ENCODE data around the gene MYO18A. TPM values are rescaled to one million over a fixed set of nuclear protein-coding genes. Genes with fewer than 3 reads are reported as not detected.
"Not testable (repeated sequence)": the region's sequence is repeated elsewhere in the genome, so short reads cannot be mapped to it uniquely, and the experiment has no call there.

Gene MYO18A
- 100 to 1,000 TPM; 104 to 359 (median 188) TPM for total RNA-seq

- H3K27ac ChIP-seq, result peak within 1 kb of the TSS; percentile 75 to 93 (median 86)
- DNase-seq, result peak; percentile 69 to 90 (median 90)
- peaks cover 0 to 28% (median 10%) of the 10 kb centered on the region in 4 donors for H3K4me1 ChIP-seq
- H3K36me3 ChIP-seq, result no peaks in the 10 kb centered on the region
- no peaks in the 10 kb centered on the region for H3K27me3 ChIP-seq
- H3K9me3 ChIP-seq, result no peaks in the 10 kb centered on the region
- H3K4me3 ChIP-seq, result peak within 1 kb of the TSS; percentile 49 to 89 (median 72)
- TF ChIP-seq POLR2A (IDR thresholded peaks at IDR 0.05) (peak; percentile 19 to 23), CTCF (IDR thresholded peaks at IDR 0.05) (peak; percentile 88 to 99 (median 96))
These were observed at the start of gene MYO18A for GRCh38 chr17:29180034-29180787. MYO18A (minus strand) TSS chr17:29180398; CDS start chr17:29166940, 13,458 bp downstream.

GRCh38 chr17:29225396-29225795, 45.2 kb upstream of the MYO18A start:
- Histone ChIP-seq H3K27me3 (no peaks in the 10 kb centered on the region), H3K4me3 (no peak overlapping the region), H3K9me3 (no peaks in the 10 kb centered on the region), H3K36me3 (no peaks in the 10 kb centered on the region), H3K27ac (no peak overlapping the region), H3K4me1 (no peaks in the 10 kb centered on the region)
- TF ChIP-seq POLR2A (IDR thresholded peaks at IDR 0.05) (no peak), CTCF (IDR thresholded peaks at IDR 0.05) (no peak)
- DNase-seq, result no peak

DNA sequence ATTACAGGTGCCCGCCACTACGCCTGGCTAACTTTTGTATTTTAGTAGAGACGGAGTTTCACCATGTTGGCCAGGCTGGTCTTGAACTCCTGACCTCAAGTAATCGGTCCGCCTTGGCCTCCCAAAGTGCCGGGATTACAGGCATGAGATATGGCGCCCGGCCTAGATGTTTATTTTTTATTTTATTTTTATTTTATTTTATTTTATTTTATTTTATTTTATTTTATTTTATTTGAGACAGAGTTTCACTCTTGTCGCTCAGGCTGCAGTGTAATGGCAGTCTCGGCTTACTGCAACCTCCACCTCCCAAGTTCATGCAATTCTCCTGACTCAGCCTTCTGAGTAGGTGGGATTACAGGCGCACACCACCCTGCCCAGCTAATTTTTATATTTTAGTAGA, 41.1 kb upstream of the MYO18A start:
- not testable (repeated sequence) for DNase-seq, H3K4me1 ChIP-seq, H3K36me3 ChIP-seq, H3K4me3 ChIP-seq, H3K27ac ChIP-seq, H3K27me3 ChIP-seq, H3K9me3 ChIP-seq

DNA sequence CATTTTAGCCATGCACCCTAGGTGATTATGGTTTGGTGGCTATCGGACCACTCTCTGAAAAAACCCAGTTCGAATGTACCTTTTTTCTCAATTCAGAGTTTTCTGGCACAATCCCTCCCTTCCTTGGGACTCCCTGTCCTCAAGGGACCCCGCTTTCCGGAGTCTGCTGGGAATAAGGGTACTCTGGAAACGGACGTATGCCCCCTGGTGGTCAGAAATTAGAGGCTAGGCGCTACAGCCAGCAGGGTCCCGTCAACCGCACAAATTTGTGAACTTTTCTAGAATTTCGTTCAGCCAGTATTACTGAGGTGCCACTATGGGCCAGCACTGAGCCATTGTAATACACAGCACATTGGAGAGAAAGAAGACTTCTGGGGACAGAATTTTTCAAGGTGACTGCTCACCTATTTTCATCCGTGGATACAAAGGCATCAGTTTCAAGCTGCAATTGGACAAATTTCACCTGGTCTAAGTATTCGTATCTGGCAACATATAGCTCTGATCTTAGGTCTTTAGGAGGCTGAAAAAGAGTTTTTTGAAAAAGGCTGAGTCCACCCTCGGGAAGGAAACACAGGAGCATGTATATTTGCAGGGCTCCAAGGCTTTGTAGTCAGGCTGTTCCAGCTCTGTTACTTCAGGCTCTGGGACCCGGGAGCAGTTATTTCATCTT, 39.3 kb upstream of the MYO18A start:
- Histone ChIP-seq H3K27ac (no peak overlapping the region), H3K4me1 (peaks cover 0 to 6% (median 0%) of the 10 kb centered on the region in 4 donors), H3K36me3 (no peaks in the 10 kb centered on the region), H3K4me3 (no peak overlapping the region), H3K27me3 (no peaks in the 10 kb centered on the region), H3K9me3 (no peaks in the 10 kb centered on the region)
- no peak for TF ChIP-seq POLR2A (IDR thresholded peaks at IDR 0.05)
- peak; percentile 73 to 97 (median 84) for TF ChIP-seq CTCF (IDR thresholded peaks at IDR 0.05)
- peak; percentile 69 to 91 (median 70) for DNase-seq

- Histone ChIP-seq H3K27me3 (no peaks in the 10 kb centered on the region), H3K4me3 (no peak overlapping the region), H3K4me1 (peaks cover 0 to 6% (median 0%) of the 10 kb centered on the region in 4 donors), H3K27ac (no peak overlapping the region), H3K36me3 (no peaks in the 10 kb centered on the region), H3K9me3 (no peaks in the 10 kb centered on the region)
- DNase-seq, result no peak
- no peak for TF ChIP-seq POLR2A (IDR thresholded peaks at IDR 0.05)
- TF ChIP-seq CTCF (IDR thresholded peaks at IDR 0.05), result no peak
These were observed 36.7 kb upstream of the MYO18A start for GRCh38 chr17:29216856-29217255.

GRCh38 chr17:29216181-29216580, 36.0 kb upstream of the MYO18A start:
- no peaks in the 10 kb centered on the region for H3K36me3 ChIP-seq
- TF ChIP-seq CTCF (IDR thresholded peaks at IDR 0.05) (no peak), POLR2A (IDR thresholded peaks at IDR 0.05) (no peak)
- DNase-seq, result no peak
- no peaks in the 10 kb centered on the region for H3K27me3 ChIP-seq
- H3K27ac ChIP-seq, result no peak overlapping the region
- H3K4me3 ChIP-seq, result no peak overlapping the region
- no peaks in the 10 kb centered on the region for H3K9me3 ChIP-seq
- H3K4me1 ChIP-seq, result peaks cover 0 to 6% (median 0%) of the 10 kb centered on the region in 4 donors
